Mammary epithelial cell (primary cell): ENCODE results near the gene CMTM8.

Experiments used
- EZH2 ChIP-seq: IDR thresholded peaks from 2 replicates; pipeline ENCODE4 v1.6.1; 2012; ENCODE audit warnings: low read length, inconsistent platforms, borderline replicate concordance
- TF ChIP-seq, protein P1 (sequence below), 2 donors: IDR thresholded peaks in 1 of 2; conservative IDR thresholded peaks in 1 of 2; 2 replicates each; pipeline ENCODE4 v1.5.1; 2011 to 2012; ENCODE audit warnings: inconsistent platforms in 2 of 2, low read length in 2 of 2, mild to moderate bottlenecking in 2 of 2, control low read depth in 1 of 2, low read depth in 1 of 2; ENCODE audit not compliant: insufficient read depth in 1 of 2; ENCODE audit errors: extremely low read depth in 1 of 2

- no peak for TF ChIP-seq EZH2
- TF ChIP-seq, protein P1, sequence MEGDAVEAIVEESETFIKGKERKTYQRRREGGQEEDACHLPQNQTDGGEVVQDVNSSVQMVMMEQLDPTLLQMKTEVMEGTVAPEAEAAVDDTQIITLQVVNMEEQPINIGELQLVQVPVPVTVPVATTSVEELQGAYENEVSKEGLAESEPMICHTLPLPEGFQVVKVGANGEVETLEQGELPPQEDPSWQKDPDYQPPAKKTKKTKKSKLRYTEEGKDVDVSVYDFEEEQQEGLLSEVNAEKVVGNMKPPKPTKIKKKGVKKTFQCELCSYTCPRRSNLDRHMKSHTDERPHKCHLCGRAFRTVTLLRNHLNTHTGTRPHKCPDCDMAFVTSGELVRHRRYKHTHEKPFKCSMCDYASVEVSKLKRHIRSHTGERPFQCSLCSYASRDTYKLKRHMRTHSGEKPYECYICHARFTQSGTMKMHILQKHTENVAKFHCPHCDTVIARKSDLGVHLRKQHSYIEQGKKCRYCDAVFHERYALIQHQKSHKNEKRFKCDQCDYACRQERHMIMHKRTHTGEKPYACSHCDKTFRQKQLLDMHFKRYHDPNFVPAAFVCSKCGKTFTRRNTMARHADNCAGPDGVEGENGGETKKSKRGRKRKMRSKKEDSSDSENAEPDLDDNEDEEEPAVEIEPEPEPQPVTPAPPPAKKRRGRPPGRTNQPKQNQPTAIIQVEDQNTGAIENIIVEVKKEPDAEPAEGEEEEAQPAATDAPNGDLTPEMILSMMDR (conservative IDR thresholded peaks at IDR 0.05 in 1 of 2, IDR thresholded peaks at IDR 0.05 in 1 of 2; ENCODE audit: extremely low read depth in 1 of 2, insufficient read depth in 1 of 2, low read depth in 1 of 2, low read length in 2 of 2), result no peak
Measured at GRCh38 chr3:32281570-32282106, 43.2 kb downstream of the CMTM8 start.
